Hindlimb muscle (tissue), 1 donor: ENCODE measurements around the gene MAL. TPM values are rescaled to one million over a fixed set of nuclear protein-coding genes. Genes with fewer than 3 reads are reported as not detected.

Source experiments
- polyA plus RNA-seq: library from polyadenylated mRNA; unstranded; fragments of 120-200 nt; gene quantifications from one replicate; pipeline ENCODE4 v1.2.1, GENCODE V29; 2013; ENCODE audit not compliant: insufficient read length

The MAL gene
- polyA plus RNA-seq, 1 donor: 5.2 TPM

Other genes with a start within 250 kb of the MAL start
- not detected for gene TEKT4, start 154.3 kb upstream of the MAL start, polyA plus RNA-seq
- gene MRPS5, start 96.1 kb downstream of the MAL start, polyA plus RNA-seq: 61.1 TPM
- gene ZNF514, start 134.1 kb downstream of the MAL start, polyA plus RNA-seq: 22.2 TPM
- gene ZNF2, start 140.1 kb downstream of the MAL start, polyA plus RNA-seq: 5.2 TPM
- gene ZNF892, start 181.8 kb downstream of the MAL start, polyA plus RNA-seq: 2.4 TPM
- gene PROM2, start 248.7 kb downstream of the MAL start, polyA plus RNA-seq: 1.4 TPM